ENCODE results near the gene C10orf71.

The C10orf71 gene, protein sequence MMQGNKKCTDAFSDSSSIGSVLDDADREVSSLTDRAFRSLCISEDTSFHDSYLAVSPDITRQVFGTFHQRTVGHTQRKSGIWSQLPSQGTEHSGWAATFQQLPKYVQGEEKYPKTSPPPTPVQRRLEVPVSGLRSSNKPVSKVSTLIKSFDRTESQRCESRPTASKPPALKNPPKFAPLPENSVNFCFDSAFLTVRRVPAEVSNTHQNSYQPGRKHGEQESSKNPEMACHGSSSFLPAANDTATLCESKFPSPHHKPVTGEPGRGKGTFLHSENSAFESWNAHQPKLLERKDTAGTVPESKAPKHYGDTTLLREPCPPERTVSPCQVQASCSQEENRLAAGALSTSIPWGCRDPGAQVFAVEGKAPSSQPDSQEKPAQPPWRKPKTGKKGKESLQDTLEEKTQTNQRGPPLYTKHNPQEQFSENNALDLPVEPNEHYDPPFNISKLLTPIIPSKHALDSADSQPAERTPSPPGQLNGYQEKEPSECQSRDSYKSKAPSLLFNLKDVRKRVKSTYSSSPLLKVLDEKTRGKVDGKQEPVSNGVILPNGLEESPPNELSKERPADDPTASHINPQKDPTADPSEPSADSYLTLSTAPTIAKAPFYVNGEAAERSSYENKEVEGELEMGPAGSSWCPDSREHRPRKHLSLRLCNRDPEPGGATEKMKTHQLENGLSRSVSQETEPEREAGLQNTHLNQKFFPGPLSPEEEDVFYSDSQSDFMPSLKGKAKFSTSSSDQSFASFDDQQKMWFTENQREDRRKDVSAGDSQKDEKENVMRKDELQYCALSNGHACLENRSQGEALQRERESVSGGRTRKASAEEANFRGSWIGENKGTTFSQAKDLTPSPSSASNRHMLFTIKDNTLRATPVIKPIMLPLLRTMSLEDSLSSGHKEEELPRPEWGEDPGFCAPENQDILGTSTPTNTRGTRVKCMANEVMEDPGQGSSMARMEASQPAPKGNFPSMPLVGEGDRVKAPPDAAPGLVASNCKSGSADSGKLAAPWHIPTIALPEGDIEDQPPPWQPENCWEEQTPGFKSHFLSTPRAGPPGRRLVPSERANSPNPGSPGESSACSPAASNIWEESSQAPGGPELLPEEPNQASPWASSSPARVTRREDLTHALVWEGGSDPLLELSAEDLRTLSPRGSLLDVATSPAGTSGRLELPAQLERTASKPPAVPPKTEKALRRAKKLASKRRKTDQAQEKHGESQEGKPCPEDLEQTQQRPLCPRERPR (N-terminal part only)

DNA sequence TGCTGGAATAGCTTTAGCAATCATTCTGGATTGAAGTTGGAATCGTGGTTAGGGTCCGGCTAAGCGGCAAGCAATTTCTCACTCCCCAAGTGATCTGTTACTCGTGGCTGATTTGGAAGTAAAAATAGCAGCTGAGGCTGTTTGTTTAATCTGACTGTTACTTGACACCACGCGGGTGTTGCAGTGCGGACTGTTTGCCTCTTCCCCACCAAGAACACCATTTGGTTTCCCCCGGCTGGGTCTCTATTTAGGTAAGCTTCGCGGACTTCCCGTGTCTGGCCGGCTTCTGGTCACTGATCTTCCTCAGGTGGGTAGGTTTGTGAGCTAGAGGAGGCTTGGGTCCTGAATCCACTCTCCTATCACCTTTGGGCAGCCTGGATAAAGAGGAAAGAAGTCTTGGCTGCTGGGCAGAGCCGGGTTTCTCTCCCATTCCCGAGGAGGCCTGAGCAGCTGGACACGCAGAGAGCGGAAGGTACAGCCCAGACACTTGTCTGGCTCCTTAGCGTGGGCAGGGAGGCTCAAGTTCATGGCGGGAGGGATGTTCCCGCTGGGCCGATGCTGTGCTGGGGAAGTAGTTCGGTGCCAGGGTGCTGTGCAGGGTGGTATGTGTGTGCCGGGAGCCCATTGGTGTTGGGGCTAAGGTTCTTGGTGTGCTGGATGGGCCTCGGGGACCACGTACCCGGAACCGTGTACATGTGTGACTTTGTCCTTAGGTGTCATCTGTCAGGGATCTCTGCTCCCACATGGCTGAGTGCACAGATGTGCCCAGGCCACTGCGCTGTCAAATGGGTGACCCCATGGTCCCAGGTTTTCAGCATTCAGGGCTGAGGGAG lies at the start of gene C10orf71:
Gene C10orf71 (plus strand): TSS at position 188 of the 833 bp plus-strand sequence. CDS start 23,376 bp downstream, outside the sequence.
- no peak for DNase-seq

DNA sequence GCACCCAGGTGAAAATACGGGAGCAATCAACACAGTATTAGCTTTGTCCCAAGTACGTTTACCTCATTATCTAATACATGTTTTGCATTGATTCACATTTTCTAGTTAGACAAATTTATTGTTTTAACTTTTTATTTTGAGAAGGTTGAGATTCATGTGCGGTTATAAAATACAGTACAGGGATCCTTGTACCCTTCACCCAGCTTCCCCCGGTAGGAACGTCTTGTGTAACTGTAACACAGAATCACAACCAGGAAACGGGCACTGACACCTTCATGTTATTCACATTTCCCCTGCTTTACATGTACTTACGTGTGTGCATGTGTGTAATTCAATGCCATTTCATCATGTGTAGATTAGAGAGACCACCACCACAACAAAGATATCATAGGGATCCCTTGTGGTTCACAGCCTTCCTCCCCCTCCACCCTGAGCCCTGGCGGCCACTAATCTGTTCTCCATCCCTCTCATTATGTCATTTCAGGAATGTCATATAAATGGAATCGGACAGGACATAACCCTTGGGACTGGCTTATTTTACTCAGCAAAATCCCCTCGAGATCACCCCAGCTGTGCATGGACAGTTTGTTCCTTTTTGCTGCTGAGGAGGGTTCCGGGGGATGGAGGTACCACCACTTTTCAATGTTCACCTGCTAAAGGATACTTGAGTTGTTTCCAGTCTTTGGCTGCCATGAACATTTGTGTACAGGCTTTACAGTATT lies 46.5 kb upstream of the C10orf71 start:
- no peak for DNase-seq

DNA sequence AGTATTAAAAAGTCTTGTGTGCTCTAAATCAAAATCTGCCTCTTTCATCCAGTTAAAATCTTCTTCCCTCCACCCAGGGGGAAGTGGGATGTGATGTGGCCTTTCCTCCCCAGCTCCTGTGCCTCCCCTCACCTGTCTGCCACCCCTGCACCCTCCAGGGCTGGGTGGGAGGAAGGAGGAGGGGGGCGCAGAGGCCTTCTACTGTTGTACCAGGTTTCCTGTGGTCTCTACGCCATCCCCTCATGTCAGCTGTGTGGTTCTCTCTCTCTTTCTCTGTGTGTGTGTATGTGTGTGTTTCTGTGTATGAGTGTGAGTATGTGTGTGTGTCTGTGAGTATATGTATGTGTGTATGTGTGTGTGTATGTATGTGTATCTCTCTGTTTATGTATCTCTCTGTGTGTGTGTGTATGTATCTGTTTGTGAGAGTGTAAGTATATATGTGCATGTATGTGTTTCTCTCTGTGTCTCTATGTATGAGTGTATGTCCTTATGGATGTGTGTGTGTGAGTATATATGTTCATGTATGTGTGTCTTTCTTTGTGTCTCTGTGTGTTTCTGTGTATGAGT lies 45.5 kb upstream of the C10orf71 start:
- DNase-seq: no peak

DNA sequence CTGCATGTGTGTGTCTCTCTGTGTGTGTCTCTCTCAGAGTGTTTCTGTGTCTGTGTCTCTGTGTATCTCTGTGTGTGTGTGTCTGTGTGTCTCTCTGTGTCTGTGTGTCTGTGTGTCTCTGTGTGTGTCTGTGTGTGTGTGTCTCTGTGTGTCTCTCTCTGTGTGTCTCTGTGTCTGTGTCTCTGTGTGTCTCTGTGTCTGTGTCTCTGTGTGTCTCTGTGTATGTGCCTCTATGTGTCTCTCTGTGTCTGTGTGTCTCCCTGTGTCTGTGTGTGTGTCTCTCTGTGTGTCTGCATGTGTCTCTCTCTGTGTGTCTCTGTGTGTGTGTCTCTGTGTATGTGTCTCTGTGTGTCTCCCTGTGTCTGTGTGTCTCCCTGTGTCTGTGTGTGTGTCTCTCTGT lies 44.8 kb upstream of the C10orf71 start:
- no peak for DNase-seq

DNA sequence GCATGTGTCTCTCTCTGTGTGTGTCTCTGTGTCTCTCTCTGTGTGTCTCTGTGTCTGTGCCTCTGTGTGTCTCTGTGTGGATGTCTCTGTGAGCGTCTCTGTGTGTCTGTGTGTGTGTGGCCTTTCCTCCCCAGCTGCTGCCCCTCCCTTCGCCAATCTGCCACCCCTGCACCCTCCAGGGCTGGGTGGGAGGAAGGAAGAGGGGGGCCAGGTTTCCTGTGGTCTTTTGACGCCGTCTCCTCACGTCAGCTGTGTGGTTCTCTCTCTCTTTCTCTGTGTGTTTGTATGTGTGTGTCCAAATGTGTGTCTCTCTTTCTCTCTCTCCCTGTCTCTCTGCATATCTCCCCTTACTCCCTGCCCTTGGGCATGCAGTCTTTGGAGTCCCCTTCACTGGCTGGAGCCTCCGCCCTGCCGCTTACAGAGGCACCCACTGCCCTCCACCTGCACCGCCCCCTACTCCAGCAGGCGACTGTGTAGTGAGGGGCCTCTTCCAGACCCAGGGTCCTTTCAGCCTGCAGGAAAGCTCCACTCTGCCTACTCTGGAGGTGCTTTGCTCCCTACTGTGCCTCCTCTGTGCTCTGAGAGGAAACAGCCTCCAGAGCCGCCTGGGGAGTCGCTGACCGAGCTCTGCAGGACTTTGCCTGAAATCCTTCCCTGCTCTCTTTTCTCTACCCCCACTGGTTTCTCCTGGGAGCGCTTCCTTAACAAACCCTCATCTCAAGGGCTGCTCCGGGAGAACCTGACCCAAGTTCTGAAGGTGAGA lies 44.2 kb upstream of the C10orf71 start:
- no peak for DNase-seq

DNA sequence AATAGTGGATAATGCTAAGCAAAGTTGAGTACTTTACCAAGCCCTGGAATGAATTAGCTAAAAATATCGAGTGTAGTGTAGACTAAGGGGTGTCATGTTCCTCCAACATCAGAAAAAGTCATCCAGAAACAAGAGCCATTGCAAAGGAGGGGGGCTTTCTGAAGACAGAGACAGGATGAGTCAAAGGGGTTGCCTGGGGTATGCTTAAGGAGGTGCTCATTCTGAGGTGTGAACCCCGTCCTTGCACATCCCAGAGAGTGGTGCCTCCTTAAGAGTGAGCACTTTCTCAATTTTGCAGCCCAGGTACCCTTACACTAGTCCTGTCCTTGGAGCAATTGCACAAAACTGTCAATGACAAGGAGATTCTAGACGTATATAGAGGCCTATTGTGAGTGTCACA lies 43.1 kb upstream of the C10orf71 start:
- DNase-seq: no peak

DNA sequence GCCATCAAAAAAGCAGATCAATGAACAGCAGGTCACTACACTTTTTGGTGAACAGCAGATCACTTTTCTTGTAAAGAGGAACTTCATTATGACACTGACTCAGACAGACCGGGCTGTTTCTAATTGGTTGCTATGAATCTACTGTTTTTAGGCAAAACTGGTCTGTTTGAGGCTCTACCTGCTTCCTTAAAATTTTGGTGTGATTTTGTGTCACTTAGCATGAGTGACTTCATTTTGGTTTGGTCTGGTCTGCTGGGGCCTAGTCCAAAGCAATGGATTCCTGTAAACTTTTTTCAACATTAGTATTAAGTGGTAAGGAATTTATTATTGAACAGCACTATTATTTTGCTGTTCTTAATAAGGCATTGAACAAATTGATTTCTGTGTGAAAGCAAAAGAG lies 41.8 kb upstream of the C10orf71 start:
- DNase-seq: no peak

DNA sequence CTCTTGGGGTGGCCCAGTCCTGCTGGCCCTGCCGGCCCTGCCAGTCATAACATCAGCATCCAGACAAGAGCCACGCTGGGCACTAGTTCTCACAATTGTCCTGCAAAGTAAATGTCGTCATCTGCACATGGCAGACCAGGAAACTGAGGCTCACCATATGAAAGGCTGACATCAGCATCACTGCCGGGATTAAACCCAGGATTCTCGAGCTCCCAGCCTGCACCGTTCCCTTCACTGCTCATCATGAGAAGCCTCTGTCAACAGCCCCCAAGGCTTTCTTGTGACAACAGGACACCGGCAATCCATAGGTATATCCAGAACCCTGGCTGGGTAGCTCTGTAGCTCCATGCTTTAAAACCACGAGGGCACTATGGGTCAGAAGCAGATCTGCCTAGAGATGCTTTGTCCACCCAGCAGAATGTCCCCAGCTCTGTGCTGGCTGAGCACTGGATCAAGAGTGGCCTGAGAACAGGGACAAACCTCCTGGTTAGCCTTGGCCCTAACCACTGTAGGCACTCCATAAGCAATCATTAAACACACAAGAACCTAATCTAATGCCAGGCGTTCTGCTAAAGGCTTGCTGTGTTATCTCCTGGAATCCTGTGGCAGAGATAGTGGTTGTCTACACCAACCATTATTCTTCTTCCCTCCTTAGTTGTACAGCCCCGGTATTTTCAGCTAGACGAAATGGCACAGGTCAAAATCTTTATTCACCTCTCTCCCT lies 41.2 kb upstream of the C10orf71 start:
- no peak for DNase-seq

DNA sequence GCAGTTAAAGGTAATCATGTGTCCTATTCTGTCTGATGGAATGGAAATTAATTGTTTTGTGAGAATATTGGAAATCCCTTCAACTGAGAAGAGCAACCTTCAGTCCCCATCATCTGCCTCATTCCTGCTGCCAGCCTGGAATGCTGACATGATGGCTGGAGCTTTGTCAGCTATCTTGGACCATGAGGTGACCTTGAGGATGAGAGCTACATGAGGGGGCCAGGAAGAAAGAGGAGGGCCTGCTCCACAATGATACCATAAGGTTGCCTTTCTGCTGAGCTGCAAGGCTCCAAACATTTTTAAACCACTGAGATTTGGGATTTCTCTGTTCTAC lies 40.7 kb upstream of the C10orf71 start:
- no peak for DNase-seq

DNA sequence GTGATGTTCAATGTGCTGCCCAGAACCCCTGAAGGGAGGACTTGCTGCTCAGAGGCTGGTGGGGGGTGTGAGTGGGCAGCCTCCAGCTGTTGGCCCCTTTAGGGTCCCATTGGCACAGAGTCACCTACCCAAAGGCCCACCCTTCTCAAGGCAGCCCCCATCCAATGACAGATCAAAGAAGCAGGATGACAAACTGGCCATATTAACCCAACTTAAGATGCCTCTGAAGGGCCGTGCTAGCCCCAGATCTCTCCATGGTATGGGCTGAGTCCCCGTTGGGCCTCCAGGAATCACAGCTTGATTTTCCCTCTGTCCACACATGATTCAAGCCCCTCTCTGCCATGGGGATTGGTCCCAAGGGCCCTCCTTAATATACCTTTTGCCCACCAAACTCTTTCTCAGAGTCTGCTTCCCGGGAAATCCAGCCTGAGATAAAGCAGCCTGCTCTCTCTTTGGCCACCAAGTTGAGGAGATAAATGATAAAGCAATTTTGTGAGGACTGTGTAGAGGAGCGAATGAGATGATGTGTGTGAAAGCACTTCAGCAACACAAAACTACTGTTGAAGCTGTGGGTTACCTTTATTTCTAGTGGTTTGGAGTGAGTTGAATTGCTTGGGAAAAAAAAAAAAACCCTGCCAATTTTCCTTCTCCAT lies 38.2 kb upstream of the C10orf71 start:
- no peak for DNase-seq

DNA sequence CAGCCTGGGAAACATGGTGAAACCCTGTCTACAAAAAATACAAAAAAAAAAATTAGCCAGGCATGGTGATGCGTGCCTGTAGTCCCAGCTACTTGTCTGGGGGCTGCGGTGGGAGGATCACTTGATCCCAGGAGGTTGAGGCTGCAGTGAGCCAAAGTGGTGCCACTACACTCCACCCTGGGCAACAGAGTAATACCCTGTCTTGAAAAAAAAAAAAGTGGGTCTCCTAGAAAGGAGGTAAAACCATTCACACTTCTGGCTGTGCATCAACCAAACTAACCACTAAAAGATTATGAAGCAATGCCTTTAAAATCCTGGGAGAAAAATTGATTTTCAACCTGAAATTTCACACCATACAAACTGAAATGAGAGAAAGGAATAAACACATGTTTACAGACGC lies 35.4 kb upstream of the C10orf71 start:
- no peak for DNase-seq

DNA sequence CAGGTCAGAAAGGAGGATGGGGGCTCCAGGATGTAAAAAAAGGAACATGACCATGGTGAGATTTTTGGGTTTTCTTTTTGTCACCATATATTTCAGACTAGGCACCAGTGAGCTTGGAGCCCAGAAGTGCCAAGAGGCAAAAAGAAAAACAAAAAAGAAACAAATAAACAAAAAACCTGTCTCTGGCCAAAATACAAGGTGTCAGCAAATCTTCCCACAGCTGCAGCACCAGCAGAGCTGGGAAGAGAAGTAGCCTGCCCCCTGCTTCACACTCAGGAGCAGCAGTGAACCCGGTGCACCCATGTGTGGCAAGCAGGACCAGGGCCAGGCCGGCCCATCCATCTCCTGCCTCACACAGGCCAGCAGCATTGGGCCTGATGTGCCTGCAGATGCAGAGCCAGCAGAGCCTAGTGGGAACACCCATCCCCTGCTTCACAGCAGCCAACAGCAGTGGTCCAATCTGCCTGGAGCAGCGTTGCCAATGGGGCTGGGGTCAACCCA lies 34.7 kb upstream of the C10orf71 start:
- no peak for DNase-seq

DNA sequence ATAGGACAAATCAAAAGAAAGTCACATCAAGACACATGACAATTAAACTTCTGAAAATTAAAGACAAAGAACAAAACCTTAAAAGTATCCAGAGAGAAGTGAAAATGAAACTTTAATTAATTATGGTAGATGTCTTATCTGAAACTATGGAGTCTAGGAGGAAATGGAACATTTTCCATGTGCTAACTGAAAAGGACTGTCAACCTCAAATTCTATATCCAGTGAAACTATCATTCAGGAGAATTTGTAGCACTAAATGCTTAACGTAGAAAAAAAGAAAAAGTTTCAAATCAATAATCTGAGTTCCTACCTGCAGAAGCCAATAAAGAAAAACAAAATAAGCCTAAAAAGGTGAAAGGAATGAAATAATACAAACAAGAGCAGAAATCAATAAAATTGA lies 33.1 kb upstream of the C10orf71 start:
- DNase-seq: no peak

DNA sequence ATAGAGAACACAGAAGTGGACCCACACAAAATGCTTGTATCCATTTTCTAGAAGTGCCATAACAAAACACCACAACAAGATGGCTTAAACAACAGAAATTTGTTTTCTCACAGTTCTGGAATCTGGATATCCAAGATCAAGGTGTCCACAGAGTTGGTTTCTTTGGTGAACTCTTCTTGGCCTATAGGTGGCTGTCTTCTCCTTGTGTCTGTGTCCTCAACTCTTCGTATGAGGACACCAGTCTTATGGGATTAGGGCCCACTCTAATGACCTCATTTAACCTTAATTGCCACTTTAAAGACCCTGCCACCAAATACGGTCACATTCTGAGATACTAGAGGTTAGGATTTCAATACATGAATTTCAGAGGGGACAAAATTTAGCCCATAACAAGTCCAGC lies 30.8 kb upstream of the C10orf71 start:
- DNase-seq: no peak

DNA sequence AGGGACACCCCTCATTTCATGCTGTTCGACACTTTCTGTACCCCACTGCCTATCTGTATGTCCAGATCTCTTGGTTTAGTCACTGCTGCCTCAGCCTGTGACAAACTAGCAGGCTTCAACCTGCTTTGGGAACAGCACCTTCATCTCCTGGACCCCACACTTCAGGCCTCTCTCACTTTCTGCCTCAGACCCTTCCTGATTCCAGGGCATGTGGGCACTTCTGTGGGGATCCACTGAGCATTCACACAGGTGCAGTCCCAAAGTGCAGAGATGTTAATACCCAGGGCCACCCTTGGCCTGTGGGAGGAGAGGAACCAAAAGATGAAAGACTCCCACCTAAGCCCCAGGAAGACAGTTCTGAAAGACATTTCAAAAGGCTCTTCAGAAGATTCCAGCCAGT lies 29.4 kb upstream of the C10orf71 start:
- no peak for DNase-seq

DNA sequence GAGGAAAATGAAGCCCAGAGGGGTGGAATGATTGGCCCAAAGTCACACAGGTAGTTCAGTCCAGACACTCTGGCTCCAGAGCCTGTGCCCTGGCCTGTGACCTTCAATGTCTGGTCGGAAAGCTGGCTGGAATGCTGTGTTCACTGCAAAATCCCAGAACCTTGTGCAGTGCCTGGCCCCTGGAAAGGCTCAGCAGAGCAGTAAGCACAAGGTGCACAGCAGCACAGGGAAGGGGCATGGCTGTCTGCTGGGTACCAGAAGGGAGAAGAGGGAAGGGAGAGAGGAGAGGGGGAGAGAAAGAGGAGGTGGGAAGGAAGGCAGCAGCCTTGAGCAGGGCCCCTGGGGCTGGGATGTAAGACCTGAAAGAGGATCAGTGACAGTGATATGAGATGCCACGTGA lies 28.4 kb upstream of the C10orf71 start:
- DNase-seq: no peak

DNA sequence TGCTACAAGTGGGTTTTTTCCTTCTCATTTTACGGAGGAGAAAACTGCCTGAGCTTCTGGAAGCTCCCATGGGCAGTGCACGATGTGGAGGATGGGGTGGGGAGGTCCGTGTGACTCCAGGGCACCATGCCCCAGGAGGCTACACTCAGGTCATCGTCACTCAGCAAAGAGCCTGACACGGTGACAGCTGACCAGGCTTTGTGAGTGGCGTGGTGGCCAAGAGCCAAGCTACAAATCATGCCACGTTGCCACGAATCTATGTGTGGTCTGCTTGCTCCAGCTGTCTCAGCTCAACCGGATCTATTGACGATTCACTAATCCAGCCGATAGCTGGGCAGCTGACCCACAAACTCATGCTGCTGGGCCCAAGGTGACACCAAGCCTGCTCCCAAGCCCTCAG lies 27.6 kb upstream of the C10orf71 start:
- DNase-seq: no peak

DNA sequence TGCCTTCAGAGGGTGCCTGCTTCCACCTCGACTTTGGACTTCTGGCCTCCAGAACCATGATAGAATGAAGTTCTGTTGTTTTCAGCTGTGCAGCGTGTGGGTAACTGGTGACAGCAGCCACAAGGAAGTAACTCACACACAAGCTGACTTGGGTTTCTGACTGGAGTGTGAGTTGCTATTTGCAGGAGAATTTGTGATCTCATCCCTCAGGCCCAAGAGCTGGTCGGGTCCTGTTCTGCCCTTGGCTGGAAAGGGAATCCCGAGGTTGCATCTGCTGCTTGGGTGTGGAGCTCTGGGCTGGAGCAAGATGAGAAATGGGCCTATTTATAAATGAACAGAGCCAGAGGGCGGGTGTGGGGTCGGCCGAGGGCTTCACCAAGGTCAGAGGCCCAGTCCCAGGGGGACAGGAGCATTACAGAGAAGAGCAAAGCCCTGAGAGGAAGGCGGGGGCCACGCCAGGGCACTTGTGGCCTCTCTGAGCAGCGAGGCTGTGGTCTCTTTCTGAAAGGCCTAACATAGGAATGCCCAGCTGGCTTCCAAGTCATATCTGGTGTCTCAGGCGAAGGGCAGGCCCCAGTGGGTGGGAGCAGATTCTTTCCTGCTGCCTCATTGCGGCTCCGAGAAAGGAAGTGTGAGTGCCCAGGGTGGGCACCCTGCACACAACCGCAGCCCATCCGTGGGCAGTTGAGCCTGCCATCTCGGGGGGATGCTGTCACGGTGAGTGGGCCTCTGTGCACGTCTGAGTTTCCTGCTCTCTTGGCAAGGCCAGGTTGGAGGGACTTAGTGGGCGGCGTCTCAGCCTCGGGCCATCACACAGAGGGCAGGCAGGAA lies 26.5 kb upstream of the C10orf71 start:
- no peak for DNase-seq

Measured in NCI-H446 (cell line).